Keratinocyte (primary cell): ENCODE measurements around the gene PARD3B. TPM values are rescaled to one million over a fixed set of nuclear protein-coding genes. Genes with fewer than 3 reads are reported as not detected.

Source experiments
- DNase-seq: peaks from one replicate; pipeline ENCODE4 v3.0.0-alpha.2; 2011; ENCODE audit warnings: low read depth, missing footprints, low spot score
- FAIRE-seq: peaks from 2 replicates; lab custom pipeline; 2011; peaks lifted over from hg19 to GRCh38; lab: Jason Lieb, UNC
- H2AFZ ChIP-seq: 2 replicates; pipeline ENCODE4 v1.6.0; 2012; ENCODE audit warnings: low read length, control low read depth, inconsistent platforms; ENCODE audit not compliant: control insufficient read depth
- H3K27ac ChIP-seq: 2 replicates; pipeline ENCODE4 v1.5.1; 2011; ENCODE audit warnings: low read length; ENCODE audit not compliant: control insufficient read depth, insufficient read depth
- H3K27me3 ChIP-seq: 3 replicates; pipeline ENCODE4 v1.6.0; 2011; ENCODE audit warnings: low read length; ENCODE audit not compliant: control insufficient read depth, insufficient read depth; ENCODE audit errors: extremely low read depth
- H3K36me3 ChIP-seq, 2 experiments: 2 replicates in 1 of 2; 3 replicates in 1 of 2; pipeline ENCODE4 v1.5.1; 2011; ENCODE audit warnings: low read length in 2 of 2, mild to moderate bottlenecking in 1 of 2; ENCODE audit not compliant: control insufficient read depth in 2 of 2, insufficient read depth in 2 of 2; ENCODE audit errors: extremely low read depth in 1 of 2
- H3K4me1 ChIP-seq: 3 replicates; pipeline ENCODE4 v1.5.1; 2011; ENCODE audit warnings: low read length; ENCODE audit not compliant: control insufficient read depth, insufficient read depth; ENCODE audit errors: extremely low read depth
- H3K4me2 ChIP-seq: 3 replicates; pipeline ENCODE4 v1.6.0; 2011; ENCODE audit warnings: low read depth, low read length; ENCODE audit not compliant: control insufficient read depth, insufficient read depth; ENCODE audit errors: extremely low read depth
- H3K4me3 ChIP-seq, 3 experiments: fragments of 200-600 bp in 1 of 3; sonication (generic) in 1 of 3; 2 replicates in 2 of 3; 3 replicates in 1 of 3; pipeline ENCODE4 v1.5.1; 2011 to 2016; ENCODE audit warnings: low read length in 3 of 3, mild to moderate bottlenecking in 3 of 3, control low read depth in 2 of 3, inconsistent platforms in 1 of 3, low read depth in 1 of 3, mixed read lengths in 1 of 3, mixed run types in 1 of 3, moderate library complexity in 1 of 3; ENCODE audit not compliant: control insufficient read depth in 2 of 3, insufficient read depth in 2 of 3; ENCODE audit errors: extremely low read depth in 1 of 3
- H3K79me2 ChIP-seq: 2 replicates; pipeline ENCODE4 v1.6.0; 2012; ENCODE audit warnings: low read length; ENCODE audit not compliant: control insufficient read depth, insufficient read depth
- H3K9ac ChIP-seq: 3 replicates; pipeline ENCODE4 v1.6.0; 2011; ENCODE audit warnings: low read length; ENCODE audit not compliant: control insufficient read depth, insufficient read depth; ENCODE audit errors: extremely low read depth
- H3K9me1 ChIP-seq: 3 replicates; pipeline ENCODE4 v1.6.0; 2011; ENCODE audit warnings: low read length; ENCODE audit not compliant: control insufficient read depth, insufficient read depth; ENCODE audit errors: extremely low read depth
- H3K9me3 ChIP-seq: 2 replicates; pipeline ENCODE4 v1.5.1; 2012; ENCODE audit warnings: low read depth, low read length; ENCODE audit not compliant: control insufficient read depth
- H4K20me1 ChIP-seq: 3 replicates; pipeline ENCODE4 v1.6.0; 2011; ENCODE audit warnings: low read length; ENCODE audit not compliant: control insufficient read depth, insufficient read depth; ENCODE audit errors: extremely low read depth
- EZH2 ChIP-seq: IDR thresholded peaks from one replicate; pipeline ENCODE4 v1.6.1; 2012; ENCODE audit warnings: inconsistent platforms, mild to moderate bottlenecking, low read length, moderate library complexity
- dilution Hi-C: fragments of 300-500 bp; cut with MboI; formaldehyde crosslinking; loops from one replicate; pipeline ENCODE4 v1.7.0; 2020; ENCODE audit warnings: low sequenced_read_pairs; ENCODE audit not compliant: extremely low pct_ligation_motif_present
- polyA plus RNA-seq, 5 experiments: library from polyadenylated mRNA; depleted of rRNA in 3 of 5; stranded (reverse) in 3 of 5; stranded (forward) in 1 of 5; unstranded in 1 of 5; fragments of >200 nt; gene quantifications; 1 replicate in 1 of 5; 2 replicates in 3 of 5; 3 replicates in 1 of 5; pipeline versions ENCODE4 v1.2.1 to v1.2.3, GENCODE V29; 2011 to 2012; ENCODE audit warnings: missing spikeins in 2 of 5, low read depth in 1 of 5, low replicate concordance in 1 of 5
- TF ChIP-seq, protein P1 (sequence below), 3 experiments: IDR thresholded peaks in 1 of 3; conservative IDR thresholded peaks in 1 of 3; optimal IDR thresholded peaks in 1 of 3; 2 replicates in 2 of 3; 3 replicates in 1 of 3; pipeline versions ENCODE3 to v1.5.1; 2011; ENCODE audit warnings: low read length in 3 of 3, mild to moderate bottlenecking in 3 of 3, moderate library complexity in 2 of 3, control low read depth in 1 of 3, inconsistent platforms in 1 of 3; ENCODE audit not compliant: insufficient read depth in 2 of 3; ENCODE audit errors: extremely low read depth in 1 of 3

Gene PARD3B
- polyA plus RNA-seq, 1 donor (not counting 4 experiments of a cell fraction or from before 2014, with no cell fraction given), result 1.2 TPM

DNA sequence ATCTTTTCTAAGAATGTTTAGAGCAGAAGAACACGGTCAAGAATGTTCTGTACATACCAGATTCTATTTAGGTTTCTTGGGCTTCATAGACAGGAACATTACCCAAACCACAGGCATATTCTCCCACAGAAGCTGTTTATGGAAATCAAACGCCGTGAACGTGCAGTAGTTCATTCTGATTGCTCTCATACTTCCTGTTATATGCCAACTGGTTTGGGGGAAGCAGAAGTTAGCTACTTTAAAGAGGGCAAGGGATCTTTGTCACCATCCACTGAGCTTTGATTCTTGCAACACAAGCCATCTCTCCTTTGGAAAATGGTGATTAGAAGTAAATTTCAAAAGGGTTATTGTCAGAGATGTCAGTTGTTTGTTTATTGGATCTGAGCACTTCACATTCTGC, 954.8 kb downstream of the PARD3B start:
- FAIRE-seq, result no peak

DNA sequence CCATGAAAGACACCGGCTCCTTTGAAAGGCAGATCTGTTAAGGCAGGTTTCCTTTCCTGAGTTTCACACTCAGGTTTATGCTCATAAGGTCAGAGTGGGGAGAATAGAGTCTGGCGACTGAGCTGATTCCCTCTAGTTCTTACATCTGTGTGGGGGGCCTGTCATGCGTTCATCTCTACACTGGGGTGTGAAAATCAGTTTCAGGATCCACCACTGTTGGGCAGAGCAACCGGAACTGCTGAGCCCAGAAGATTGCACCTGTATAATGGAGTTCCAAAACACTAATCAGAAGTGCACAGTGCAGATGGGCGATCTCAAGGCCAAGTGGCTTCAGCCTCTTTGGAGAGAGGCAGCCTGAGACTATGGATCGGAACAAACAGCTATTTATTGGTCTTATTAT, 955.7 kb downstream of the PARD3B start:
- Histone ChIP-seq H4K20me1 (no peaks in the 10 kb centered on the region), H3K36me3 (no peaks in the 10 kb centered on the region), H3K4me1 (no peaks in the 10 kb centered on the region), H2AFZ (no peak overlapping the region), H3K27ac (no peak overlapping the region), H3K79me2 (no peaks in the 10 kb centered on the region), H3K9me3 (no peaks in the 10 kb centered on the region), H3K4me3 (no peak overlapping the region), H3K9me1 (no peaks in the 10 kb centered on the region), H3K27me3 (no peaks in the 10 kb centered on the region), H3K9ac (no peak overlapping the region), H3K4me2 (no peak overlapping the region)
- DNase-seq (no peak), FAIRE-seq (no peak)
- TF ChIP-seq, protein P1, sequence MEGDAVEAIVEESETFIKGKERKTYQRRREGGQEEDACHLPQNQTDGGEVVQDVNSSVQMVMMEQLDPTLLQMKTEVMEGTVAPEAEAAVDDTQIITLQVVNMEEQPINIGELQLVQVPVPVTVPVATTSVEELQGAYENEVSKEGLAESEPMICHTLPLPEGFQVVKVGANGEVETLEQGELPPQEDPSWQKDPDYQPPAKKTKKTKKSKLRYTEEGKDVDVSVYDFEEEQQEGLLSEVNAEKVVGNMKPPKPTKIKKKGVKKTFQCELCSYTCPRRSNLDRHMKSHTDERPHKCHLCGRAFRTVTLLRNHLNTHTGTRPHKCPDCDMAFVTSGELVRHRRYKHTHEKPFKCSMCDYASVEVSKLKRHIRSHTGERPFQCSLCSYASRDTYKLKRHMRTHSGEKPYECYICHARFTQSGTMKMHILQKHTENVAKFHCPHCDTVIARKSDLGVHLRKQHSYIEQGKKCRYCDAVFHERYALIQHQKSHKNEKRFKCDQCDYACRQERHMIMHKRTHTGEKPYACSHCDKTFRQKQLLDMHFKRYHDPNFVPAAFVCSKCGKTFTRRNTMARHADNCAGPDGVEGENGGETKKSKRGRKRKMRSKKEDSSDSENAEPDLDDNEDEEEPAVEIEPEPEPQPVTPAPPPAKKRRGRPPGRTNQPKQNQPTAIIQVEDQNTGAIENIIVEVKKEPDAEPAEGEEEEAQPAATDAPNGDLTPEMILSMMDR (optimal IDR thresholded peaks at IDR 0.05 in 1 of 3, IDR thresholded peaks at IDR 0.05 in 1 of 3, conservative IDR thresholded peaks at IDR 0.05 in 1 of 3; ENCODE audit: extremely low read depth in 1 of 3, insufficient read depth in 2 of 3, low read length in 3 of 3), result no peak
- no peak for TF ChIP-seq EZH2
- dilution Hi-C loops, result no loop called here

More for the DNA sequence above, 954.8 kb downstream of the PARD3B start:
- H3K36me3 ChIP-seq, result no peaks in the 10 kb centered on the region
- no peak overlapping the region for H2AFZ ChIP-seq
- no peaks in the 10 kb centered on the region for H4K20me1 ChIP-seq
- no peak overlapping the region for H3K4me3 ChIP-seq
- H3K9me3 ChIP-seq, result no peaks in the 10 kb centered on the region
- TF ChIP-seq, protein P1 (optimal IDR thresholded peaks at IDR 0.05 in 1 of 3, IDR thresholded peaks at IDR 0.05 in 1 of 3, conservative IDR thresholded peaks at IDR 0.05 in 1 of 3; ENCODE audit: extremely low read depth in 1 of 3, insufficient read depth in 2 of 3, low read length in 3 of 3), result no peak
- TF ChIP-seq EZH2, result no peak
- no peaks in the 10 kb centered on the region for H3K9me1 ChIP-seq
- no peak overlapping the region for H3K9ac ChIP-seq
- H3K4me2 ChIP-seq, result no peak overlapping the region
- no peak for DNase-seq
- H3K27me3 ChIP-seq, result no peaks in the 10 kb centered on the region
- H3K79me2 ChIP-seq, result no peaks in the 10 kb centered on the region
- H3K27ac ChIP-seq, result no peak overlapping the region
- dilution Hi-C loops, result no loop called here
- no peaks in the 10 kb centered on the region for H3K4me1 ChIP-seq
